HCT116 (cell line): Measurements from ENCODE around the gene CXADR. TPM values are rescaled to one million over a fixed set of nuclear protein-coding genes. Genes with fewer than 3 reads are reported as not detected.

ENCODE experiments used
- ATAC-seq: fragments of 200-7000 bp; cut with Tn5 transposase; 2 replicates; pipeline ENCODE4 v1.9.1; 2020; ENCODE audit warnings: mild to moderate bottlenecking, moderate library complexity
- BruUV-seq: library from RNA; stranded (reverse); fragments of 400-500 nt; replicated peaks from 2 replicates; lab custom pipeline; 2021; lab: Mats Ljungman, UMichigan
- CTCF ChIA-PET: fragments of 300-600 bp; sonication (Branson Sonifier 250); formaldehyde crosslinking; loops from one replicate; lab custom pipeline; 2021; ENCODE audit warnings: antibody characterized with exemption; lab: Charles Lee
- POLR2A ChIA-PET: fragments of 300-600, 350-600 bp; sonication (Branson Sonifier 250); formaldehyde crosslinking; loops from one replicate; lab custom pipeline; 2021; ENCODE audit warnings: antibody characterized with exemption; lab: Charles Lee
- RAD21 ChIA-PET, 2 experiments: fragments of 300-600 bp; sonication (Branson Sonifier 250); formaldehyde crosslinking; loops; one replicate each; lab custom pipeline; 2023; ENCODE audit warnings: low total read pairs in 2 of 2; ENCODE audit not compliant: uncharacterized antibody in 2 of 2, unreplicated experiment in 2 of 2, low non-redundant PET in 1 of 2; lab: Charles Lee
- DNase-seq: peaks from one replicate; pipeline ENCODE4 v3.0.0-alpha.2; 2010; ENCODE audit warnings: low read depth, low spot score
- H2AFZ ChIP-seq: fragments of 200-600 bp; shearing (Covaris generic), sonication (generic); 2 replicates; pipeline ENCODE4 v1.6.1; 2017; ENCODE audit warnings: low read depth, mixed run types, mixed read lengths, antibody characterized with exemption, low read length; ENCODE audit not compliant: poor library complexity, severe bottlenecking
- H3K27ac ChIP-seq: 2 replicates; pipeline ENCODE4 v1.5.1; 2012; ENCODE audit warnings: low read depth, low read length
- H3K27me3 ChIP-seq: fragments of 200-600 bp; sonication (generic); 2 replicates; pipeline ENCODE4 v1.6.1; 2016; ENCODE audit warnings: mixed run types, low read length, mixed read lengths; ENCODE audit not compliant: insufficient read depth
- H3K36me3 ChIP-seq, 2 experiments: fragments of 200-500 bp in 1 of 2; fragments of 200-600 bp in 1 of 2; sonication (Bioruptor generic) in 1 of 2; sonication (generic) in 1 of 2; 2 replicates each; pipeline versions ENCODE4 v1.5.1 to v1.6.1; 2014 to 2016; ENCODE audit warnings: low read length in 2 of 2, inconsistent platforms in 1 of 2, mixed read lengths in 1 of 2, mixed run types in 1 of 2; ENCODE audit not compliant: insufficient read depth in 2 of 2, control insufficient read depth in 1 of 2
- H3K4me1 ChIP-seq, 2 experiments: fragments of 200-600 bp in 1 of 2; sonication (generic) in 1 of 2; 2 replicates each; pipeline versions ENCODE4 v1.5.1 to v1.6.1; 2012 to 2017; ENCODE audit warnings: low read length in 2 of 2, inconsistent platforms in 1 of 2, mild to moderate bottlenecking in 1 of 2, mixed read lengths in 1 of 2, mixed run types in 1 of 2, moderate library complexity in 1 of 2; ENCODE audit not compliant: insufficient read depth in 2 of 2, control insufficient read depth in 1 of 2
- H3K4me2 ChIP-seq: fragments of 200-600 bp; sonication (generic); 2 replicates; pipeline ENCODE4 v1.6.1; 2017; ENCODE audit warnings: mixed run types, low read length, mixed read lengths
- H3K4me3 ChIP-seq, 2 experiments: fragments of 200-600 bp in 1 of 2; sonication (generic) in 1 of 2; replicated peaks in 1 of 2; 2 replicates each; pipeline ENCODE4 v1.5.1; 2011 to 2016; ENCODE audit warnings: low read length in 2 of 2, control low read depth in 1 of 2, low read depth in 1 of 2, mild to moderate bottlenecking in 1 of 2, mixed read lengths in 1 of 2, mixed run types in 1 of 2
- H3K79me2 ChIP-seq: fragments of 200-600 bp; sonication (generic); 2 replicates; pipeline ENCODE4 v1.6.1; 2017; ENCODE audit warnings: mild to moderate bottlenecking, mixed run types, low read length, moderate library complexity, mixed read lengths; ENCODE audit not compliant: insufficient read depth
- H3K9ac ChIP-seq: fragments of 200-600 bp; sonication (generic); 2 replicates; pipeline ENCODE4 v1.6.1; 2016; ENCODE audit warnings: low read length, mixed read lengths
- H3K9me2 ChIP-seq: fragments of 200-600 bp; sonication (generic), shearing (Covaris generic); 2 replicates; pipeline ENCODE4 v1.6.1; 2017; ENCODE audit warnings: mixed run types, mild to moderate bottlenecking, moderate library complexity; ENCODE audit not compliant: insufficient read depth
- H3K9me3 ChIP-seq, 2 experiments: fragments of 200-500 bp in 1 of 2; fragments of 200-600 bp in 1 of 2; sonication (Bioruptor generic) in 1 of 2; sonication (generic) in 1 of 2; 2 replicates each; pipeline ENCODE4 v1.6.1; 2014 to 2017; ENCODE audit warnings: low read length in 2 of 2, mixed read lengths in 2 of 2, inconsistent platforms in 1 of 2, low read depth in 1 of 2, mild to moderate bottlenecking in 1 of 2, mixed run types in 1 of 2, moderate library complexity in 1 of 2; ENCODE audit not compliant: control insufficient read depth in 1 of 2, insufficient read depth in 1 of 2
- H4K20me1 ChIP-seq: fragments of 200-600 bp; sonication (generic), shearing (Covaris generic); 2 replicates; pipeline ENCODE4 v1.6.1; 2017; ENCODE audit warnings: mixed run types, mild to moderate bottlenecking, moderate library complexity; ENCODE audit not compliant: insufficient read depth
- ATF3 ChIP-seq: IDR thresholded peaks from 2 replicates; pipeline ENCODE4 v1.6.1; 2012
- CBX3 ChIP-seq: IDR thresholded peaks from 2 replicates; pipeline ENCODE4 v1.6.1; 2012; ENCODE audit warnings: low read depth
- CEBPB ChIP-seq: IDR thresholded peaks from 2 replicates; pipeline ENCODE4 v1.6.1; 2012; ENCODE audit warnings: low read depth
- EGR1 ChIP-seq: IDR thresholded peaks from 2 replicates; pipeline ENCODE4 v1.6.1; 2012; ENCODE audit warnings: low read depth
- ELF1 ChIP-seq: IDR thresholded peaks from 2 replicates; pipeline ENCODE4 v1.6.1; 2012; ENCODE audit warnings: low read depth, borderline replicate concordance
- EZH2 ChIP-seq: fragments of 200-600 bp; sonication (generic); IDR thresholded peaks from 2 replicates; pipeline ENCODE4 v1.6.1; 2017; ENCODE audit warnings: antibody characterized with exemption, mixed run types
- EZH2phosphoT487 ChIP-seq: fragments of 200-600 bp; IDR thresholded peaks from 2 replicates; pipeline ENCODE4 v1.6.1; 2018; ENCODE audit warnings: antibody characterized with exemption, borderline replicate concordance
- FOSL1 ChIP-seq: IDR thresholded peaks from 2 replicates; pipeline ENCODE4 v1.6.1; 2012; ENCODE audit warnings: low read depth
- POLR2A ChIP-seq: IDR thresholded peaks from 2 replicates; pipeline ENCODE4 v1.7.0; 2011; ENCODE audit warnings: borderline replicate concordance; ENCODE audit not compliant: insufficient read depth, insufficient read length; ENCODE audit errors: extremely low read depth
- POLR2AphosphoS5 ChIP-seq: IDR thresholded peaks from 2 replicates; pipeline ENCODE4 v1.6.1; 2011; ENCODE audit warnings: mild to moderate bottlenecking, low read depth, low read length, moderate library complexity
- RAD21 ChIP-seq: IDR thresholded peaks from 2 replicates; pipeline ENCODE4 v1.6.1; 2012; ENCODE audit warnings: low read depth, mild to moderate bottlenecking
- SP1 ChIP-seq: IDR thresholded peaks from 2 replicates; pipeline ENCODE4 v1.6.1; 2012; ENCODE audit warnings: low read depth
- SRF ChIP-seq: IDR thresholded peaks from 2 replicates; pipeline ENCODE4 v1.6.1; 2012; ENCODE audit warnings: low read depth
- TCF7L2 ChIP-seq: IDR thresholded peaks from 2 replicates; pipeline ENCODE4 v1.7.0; 2011; ENCODE audit warnings: borderline replicate concordance, inconsistent platforms; ENCODE audit not compliant: insufficient read depth, insufficient read length; ENCODE audit errors: extremely low read depth
- YY1 ChIP-seq: IDR thresholded peaks from 2 replicates; pipeline ENCODE4 v1.6.1; 2011; ENCODE audit warnings: low read length, low read depth, moderate library complexity, mild to moderate bottlenecking; ENCODE audit not compliant: insufficient replicate concordance; ENCODE audit errors: extremely low read depth
- ZBTB33 ChIP-seq: IDR thresholded peaks from 2 replicates; pipeline ENCODE4 v1.6.1; 2011; ENCODE audit warnings: mild to moderate bottlenecking, low read length, moderate library complexity; ENCODE audit not compliant: insufficient replicate concordance; ENCODE audit errors: extremely low read depth
- ZNF274 ChIP-seq: fragments of 200-500 bp; sonication (Bioruptor generic); IDR thresholded peaks from 2 replicates; pipeline ENCODE4 v1.6.1; 2014; ENCODE audit warnings: mild to moderate bottlenecking, low read depth, low read length, inconsistent platforms
- intact Hi-C: fragments of 100-400 bp; cut with micrococcal nuclease; formaldehyde crosslinking; loops from 2 replicates; pipeline ENCODE4 v1.10.0; 2022
- total RNA-seq: library from RNA; stranded (reverse); gene quantifications from one replicate; pipeline ENCODE4 v1.2.1, GENCODE V29; 2021; ENCODE audit not compliant: unreplicated experiment

Gene CXADR
- total RNA-seq, 1 experiment from 2014 or later, result 21.6 TPM

GRCh38 chr21:17497316-17497715, 15.5 kb upstream of the CXADR start:
- TF ChIP-seq ATF3 (no peak), RAD21 (no peak)
- TF ChIP-seq, all 23 proteins: peak for 0
- no peaks in the 10 kb centered on the region for H3K9me3 ChIP-seq
- H2AFZ ChIP-seq, result no peak overlapping the region
- CTCF ChIA-PET, result no interaction called here
- intact Hi-C loops, result no loop called here
- peaks cover 22 to 27% of the 10 kb centered on the region in 2 experiments for H3K4me1 ChIP-seq
- H4K20me1 ChIP-seq, result no peaks in the 10 kb centered on the region
- H3K9ac ChIP-seq, result no peak overlapping the region
- no peak overlapping the region for H3K4me3 ChIP-seq
- H3K4me2 ChIP-seq, result no peak overlapping the region
- H3K27ac ChIP-seq, result no peak overlapping the region
- no peak for DNase-seq
- no peaks in the 10 kb centered on the region for H3K36me3 ChIP-seq
- RAD21 ChIA-PET, result no interaction called here
- no TSS peak for BruUV-seq
- no peak for ATAC-seq
- H3K79me2 ChIP-seq, result no peaks in the 10 kb centered on the region
- peaks cover 49% of the 10 kb centered on the region for H3K27me3 ChIP-seq
- POLR2A ChIA-PET, result no interaction called here
- no peaks in the 10 kb centered on the region for H3K9me2 ChIP-seq

- H3K9me2 ChIP-seq, result no peaks in the 10 kb centered on the region
- H3K27me3 ChIP-seq, result peaks cover 48% of the 10 kb centered on the region
- TF ChIP-seq FOSL1 (no peak), ZNF274 (no peak), CEBPB (no peak), POLR2AphosphoS5 (no peak), ZBTB33 (no peak), ELF1 (no peak), RAD21 (no peak), TCF7L2 (no peak), EGR1 (no peak), EZH2phosphoT487 (no peak), EZH2 (no peak), SP1 (no peak), SRF (no peak), CBX3 (no peak), POLR2A (no peak), YY1 (no peak)
- BruUV-seq, result no TSS peak
- RAD21 ChIA-PET, result no interaction called here
- intact Hi-C loops, result no loop called here
- no peaks in the 10 kb centered on the region for H3K79me2 ChIP-seq
- H3K27ac ChIP-seq, result no peak overlapping the region
- H3K4me2 ChIP-seq, result no peak overlapping the region
- H3K36me3 ChIP-seq, result no peaks in the 10 kb centered on the region
- no peak overlapping the region for H3K4me3 ChIP-seq
- H3K9ac ChIP-seq, result no peak overlapping the region
- DNase-seq (no peak), ATAC-seq (no peak)
- H3K9me3 ChIP-seq, result no peaks in the 10 kb centered on the region
- POLR2A ChIA-PET, result no interaction called here
- peaks cover 16 to 22% of the 10 kb centered on the region in 2 experiments for H3K4me1 ChIP-seq
- no peaks in the 10 kb centered on the region for H4K20me1 ChIP-seq
- H2AFZ ChIP-seq, result no peak overlapping the region
- CTCF ChIA-PET, result interaction anchor here (1.6 kb wide), 1 partner anchor 13 kb away, joined by 6 read pairs; no protein-coding TSS in a partner anchor
Observed at GRCh38 chr21:17498586-17498985, 14.3 kb upstream of the CXADR start.
